ENCODE results near the gene PREX1. TPM values are rescaled to one million over a fixed set of nuclear protein-coding genes. Genes with fewer than 3 reads are reported as not detected.

PREX1 gene
- total RNA-seq, 1 experiment from 2014 or later = 20.0 TPM

DNA sequence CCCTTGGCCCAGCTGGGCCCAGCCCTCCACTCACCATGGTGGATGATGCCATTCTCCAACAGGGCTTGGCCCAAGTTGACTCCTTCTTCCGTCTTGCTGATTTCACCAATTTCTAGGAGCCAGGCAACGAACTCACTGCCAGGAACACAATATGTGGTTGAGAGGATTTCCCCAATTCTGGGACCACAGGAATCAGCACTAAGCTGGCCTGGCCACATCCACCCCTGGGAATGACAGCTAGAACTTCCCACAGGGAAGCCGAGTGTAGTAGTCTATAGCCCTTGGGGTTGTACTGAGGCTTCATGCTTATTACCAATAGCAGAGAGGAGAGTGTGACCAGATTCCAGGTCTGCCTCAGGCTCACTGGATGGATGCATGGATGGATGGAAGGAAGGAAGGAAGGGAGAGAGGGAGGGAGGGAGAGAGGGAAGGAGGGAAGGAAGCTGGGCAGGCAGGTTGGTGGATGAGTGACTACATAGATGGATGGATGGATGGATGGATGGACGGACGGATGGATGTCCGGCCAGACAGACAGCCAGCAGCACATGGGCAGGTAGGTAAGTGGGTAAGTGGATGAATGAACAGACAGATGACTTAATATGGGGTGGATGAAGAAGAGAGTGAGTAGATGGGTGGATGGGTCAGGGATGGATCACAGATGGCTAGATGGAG lies 146.5 kb downstream of the PREX1 start:
- no peak for TF ChIP-seq SIN3A (IDR thresholded peaks at IDR 0.05; ENCODE audit: borderline replicate concordance, insufficient read depth, low read depth, low read length)
- TF ChIP-seq POLR2AphosphoS5 (IDR thresholded peaks at IDR 0.05; ENCODE audit: low read depth, low read length) = no peak
- TF ChIP-seq, protein P1, sequence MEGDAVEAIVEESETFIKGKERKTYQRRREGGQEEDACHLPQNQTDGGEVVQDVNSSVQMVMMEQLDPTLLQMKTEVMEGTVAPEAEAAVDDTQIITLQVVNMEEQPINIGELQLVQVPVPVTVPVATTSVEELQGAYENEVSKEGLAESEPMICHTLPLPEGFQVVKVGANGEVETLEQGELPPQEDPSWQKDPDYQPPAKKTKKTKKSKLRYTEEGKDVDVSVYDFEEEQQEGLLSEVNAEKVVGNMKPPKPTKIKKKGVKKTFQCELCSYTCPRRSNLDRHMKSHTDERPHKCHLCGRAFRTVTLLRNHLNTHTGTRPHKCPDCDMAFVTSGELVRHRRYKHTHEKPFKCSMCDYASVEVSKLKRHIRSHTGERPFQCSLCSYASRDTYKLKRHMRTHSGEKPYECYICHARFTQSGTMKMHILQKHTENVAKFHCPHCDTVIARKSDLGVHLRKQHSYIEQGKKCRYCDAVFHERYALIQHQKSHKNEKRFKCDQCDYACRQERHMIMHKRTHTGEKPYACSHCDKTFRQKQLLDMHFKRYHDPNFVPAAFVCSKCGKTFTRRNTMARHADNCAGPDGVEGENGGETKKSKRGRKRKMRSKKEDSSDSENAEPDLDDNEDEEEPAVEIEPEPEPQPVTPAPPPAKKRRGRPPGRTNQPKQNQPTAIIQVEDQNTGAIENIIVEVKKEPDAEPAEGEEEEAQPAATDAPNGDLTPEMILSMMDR (IDR thresholded peaks at IDR 0.05) = no peak
- Histone ChIP-seq H3K27me3 (ENCODE audit: control insufficient read depth, insufficient read depth, low read length) (no peaks in the 10 kb centered on the region), H3K27ac (ENCODE audit: low read length) (no peak overlapping the region), H3K36me3 (ENCODE audit: control insufficient read depth, insufficient read depth, low read length) (no peaks in the 10 kb centered on the region), H3K4me1 (ENCODE audit: control insufficient read depth, insufficient read depth, low read length) (peaks cover 3% of the 10 kb centered on the region; the same call in 1 of the 2 replicates), H3K4me3 (ENCODE audit: low read depth in 2 of 2, low read length in 2 of 2) (no peak overlapping the region), H3K9me3 (ENCODE audit: control insufficient read depth, insufficient read depth, low read depth, low read length) (no peaks in the 10 kb centered on the region)
- DNase-seq (ENCODE audit: low read depth, low spot score) (no peak), ATAC-seq (no peak)
- in situ Hi-C loops (cut with HindIII; ENCODE audit: low pct_unique_long_range_greater_than_20kb, low sequenced_read_pairs) = no loop called here
- intact Hi-C loops (cut with micrococcal nuclease; ENCODE audit: unreplicated experiment) = no loop called here
- ChIA-PET CTCF (no interaction called here), POLR2A (interaction anchor here (0.7 kb wide), 1 partner anchor 29 kb away, joined by 3 read pairs; no protein-coding TSS in a partner anchor)
- no TSS peak for BruUV-seq (replicated peaks)

- no TSS peak for BruUV-seq (replicated peaks)
- intact Hi-C loops (cut with micrococcal nuclease; ENCODE audit: unreplicated experiment) = no loop called here
Measured at GRCh38 chr20:48680650-48681049, 147.1 kb downstream of the PREX1 start.

More at GRCh38 chr20:48680650-48681049, 147.1 kb downstream of the PREX1 start:
- ATAC-seq (no peak), DNase-seq (ENCODE audit: low read depth, low spot score) (no peak)
- Histone ChIP-seq H3K27ac (ENCODE audit: low read length) (no peak overlapping the region), H3K4me3 (ENCODE audit: low read depth in 2 of 2, low read length in 2 of 2) (no peak overlapping the region), H3K4me1 (ENCODE audit: control insufficient read depth, insufficient read depth, low read length) (no peaks in the 10 kb centered on the region), H3K36me3 (ENCODE audit: control insufficient read depth, insufficient read depth, low read length) (no peaks in the 10 kb centered on the region), H3K27me3 (ENCODE audit: control insufficient read depth, insufficient read depth, low read length) (no peaks in the 10 kb centered on the region), H3K9me3 (ENCODE audit: control insufficient read depth, insufficient read depth, low read depth, low read length) (no peaks in the 10 kb centered on the region)
- no peak for TF ChIP-seq REST (IDR thresholded peaks at IDR 0.05; ENCODE audit: insufficient read depth in 1 of 2, low read depth in 2 of 2, low read length in 1 of 2)
- no peak for TF ChIP-seq TCF7L2 (IDR thresholded peaks at IDR 0.05; ENCODE audit: low read depth, low read length)
- TF ChIP-seq SIN3A (IDR thresholded peaks at IDR 0.05; ENCODE audit: borderline replicate concordance, insufficient read depth, low read depth, low read length) = no peak
- TF ChIP-seq, protein P1 (IDR thresholded peaks at IDR 0.05) = no peak
- no peak for TF ChIP-seq POLR2AphosphoS5 (IDR thresholded peaks at IDR 0.05; ENCODE audit: low read depth, low read length)
- ChIA-PET CTCF (no interaction called here), POLR2A (no interaction called here)
- in situ Hi-C loops (cut with HindIII; ENCODE audit: low pct_unique_long_range_greater_than_20kb, low sequenced_read_pairs) = no loop called here

Measured in Panc1 (cell line).